Neural progenitor cell (in vitro differentiated cells): Measurements from ENCODE around the gene RPS6KA2. TPM values are rescaled to one million over a fixed set of nuclear protein-coding genes. Genes with fewer than 3 reads are reported as not detected.

ENCODE experiments used
- DNase-seq: peaks from one replicate; pipeline ENCODE4 v3.0.0-alpha.2; 2016; ENCODE audit warnings: low spot score
- H2AFZ ChIP-seq: fragments of 200-600 bp; sonication (generic); replicated peaks from 2 replicates; pipeline ENCODE4 v1.6.1; 2016; ENCODE audit warnings: antibody characterized with exemption
- H3F3A ChIP-seq: fragments of 200-600 bp; sonication (generic); 2 replicates; pipeline ENCODE4 v1.6.1; 2016; ENCODE audit warnings: antibody characterized with exemption, low read depth
- H3K27ac ChIP-seq: fragments of 200-600 bp; sonication (generic); 2 replicates; pipeline ENCODE4 v1.5.1; 2016; ENCODE audit warnings: mild to moderate bottlenecking
- H3K27me3 ChIP-seq: fragments of 200-600 bp; sonication (generic); 2 replicates; pipeline ENCODE4 v1.6.1; 2016; ENCODE audit warnings: mild to moderate bottlenecking, moderate library complexity
- H3K36me3 ChIP-seq: fragments of 200-600 bp; sonication (generic); 2 replicates; pipeline ENCODE4 v1.5.1; 2016
- H3K4me1 ChIP-seq: fragments of 200-600 bp; sonication (generic); 2 replicates; pipeline ENCODE4 v1.6.1; 2016; ENCODE audit warnings: mixed run types
- H3K4me2 ChIP-seq: fragments of 200-600 bp; sonication (generic); 2 replicates; pipeline ENCODE4 v1.6.1; 2016
- H3K4me3 ChIP-seq: fragments of 200-600 bp; sonication (generic); 2 replicates; pipeline ENCODE4 v1.5.1; 2016
- H3K79me2 ChIP-seq: fragments of 200-600 bp; sonication (generic); 2 replicates; pipeline ENCODE4 v1.6.1; 2016; ENCODE audit warnings: low read depth
- H3K9ac ChIP-seq: fragments of 200-600 bp; sonication (generic); 2 replicates; pipeline ENCODE4 v1.6.1; 2016
- H3K9me3 ChIP-seq: fragments of 200-600 bp; sonication (generic); 2 replicates; pipeline ENCODE4 v1.5.1; 2016; ENCODE audit warnings: low read depth
- H4K20me1 ChIP-seq: fragments of 200-600 bp; sonication (generic); 2 replicates; pipeline ENCODE4 v1.6.1; 2016; ENCODE audit warnings: low read depth
- H3K27ac Mint-ChIP-seq: 3 replicates; pipeline ENCODE4 v1.8.0; 2021; ENCODE audit warnings: mixed read lengths
- H3K27me3 Mint-ChIP-seq: 2 replicates; pipeline ENCODE4 v1.8.0; 2022; ENCODE audit warnings: low read depth, mild to moderate bottlenecking, inconsistent platforms, moderate library complexity, mixed read lengths; ENCODE audit not compliant: insufficient read depth
- H3K36me3 Mint-ChIP-seq: 3 replicates; pipeline ENCODE4 v1.8.0; 2021; ENCODE audit warnings: mixed read lengths
- H3K4me1 Mint-ChIP-seq: 3 replicates; pipeline ENCODE4 v1.8.0; 2021; ENCODE audit warnings: mixed read lengths
- H3K4me3 Mint-ChIP-seq: 3 replicates; pipeline ENCODE4 v1.8.0; 2021; ENCODE audit warnings: mild to moderate bottlenecking, moderate library complexity, mixed read lengths
- H3K9me3 Mint-ChIP-seq: 3 replicates; pipeline ENCODE4 v1.8.0; 2020; ENCODE audit warnings: mixed read lengths
- CTCF ChIP-seq: fragments of 200-600 bp; sonication (generic); IDR thresholded peaks from 2 replicates; pipeline ENCODE4 v1.5.1; 2017; ENCODE audit warnings: antibody characterized with exemption, mild to moderate bottlenecking
- EZH2 ChIP-seq: fragments of 200-600 bp; sonication (generic); IDR thresholded peaks from 2 replicates; pipeline ENCODE4 v1.6.1; 2017; ENCODE audit warnings: antibody characterized with exemption, mild to moderate bottlenecking, moderate library complexity
- EZH2phosphoT487 ChIP-seq: fragments of 200-600 bp; sonication (generic); IDR thresholded peaks from 2 replicates; pipeline ENCODE4 v1.6.1; 2017; ENCODE audit warnings: antibody characterized with exemption
- total RNA-seq: library from RNA; depleted of rRNA; stranded (reverse); fragments of >200 nt; gene quantifications from 2 replicates; pipeline ENCODE4 v1.2.3, GENCODE V29; 2015; ENCODE audit warnings: low replicate concordance

Gene RPS6KA2
- total RNA-seq, 1 donor from 2014 or later = 8.2 TPM

GRCh38 chr6:166613027-166613426 is 14.0 kb downstream of the RPS6KA2 start:
- Mint-ChIP-seq H3K4me1 (peaks cover 41% of the 10 kb centered on the region), H3K4me3 (no peak overlapping the region), H3K27ac (peak overlapping the region; percentile 40), H3K9me3 (no peaks in the 10 kb centered on the region), H3K36me3 (peaks cover 13% of the 10 kb centered on the region), H3K27me3 (peaks cover 4% of the 10 kb centered on the region)
- DNase-seq = no peak
- H2AFZ ChIP-seq = no peak overlapping the region
- H3K9ac ChIP-seq = no peak overlapping the region
- H3K27ac ChIP-seq = no peak overlapping the region
- H3F3A ChIP-seq = no peaks in the 10 kb centered on the region
- peaks cover 16% of the 10 kb centered on the region for H3K4me1 ChIP-seq
- H3K4me2 ChIP-seq = no peak overlapping the region
- H3K9me3 ChIP-seq = no peaks in the 10 kb centered on the region
- H3K4me3 ChIP-seq = no peak overlapping the region
- peaks cover 18% of the 10 kb centered on the region for H3K79me2 ChIP-seq
- peaks cover 12% of the 10 kb centered on the region for H4K20me1 ChIP-seq
- H3K36me3 ChIP-seq = no peaks in the 10 kb centered on the region
- H3K27me3 ChIP-seq = no peaks in the 10 kb centered on the region
- no peak for TF ChIP-seq EZH2
- no peak for TF ChIP-seq CTCF
- no peak for TF ChIP-seq EZH2phosphoT487

- Mint-ChIP-seq H3K36me3 (peaks cover 10% of the 10 kb centered on the region), H3K4me1 (peaks cover 41% of the 10 kb centered on the region), H3K27ac (peak overlapping the region; percentile 40), H3K4me3 (no peak overlapping the region), H3K9me3 (no peaks in the 10 kb centered on the region), H3K27me3 (peaks cover 4% of the 10 kb centered on the region)
- no peak for DNase-seq
- Histone ChIP-seq H3K27me3 (no peaks in the 10 kb centered on the region), H3K27ac (no peak overlapping the region), H3K4me1 (peaks cover 16% of the 10 kb centered on the region), H3K9ac (no peak overlapping the region), H3K4me3 (no peak overlapping the region), H3K9me3 (no peaks in the 10 kb centered on the region), H3K79me2 (peaks cover 18% of the 10 kb centered on the region), H3K4me2 (no peak overlapping the region), H3F3A (no peaks in the 10 kb centered on the region), H2AFZ (no peak overlapping the region), H3K36me3 (no peaks in the 10 kb centered on the region), H4K20me1 (peaks cover 12% of the 10 kb centered on the region)
- TF ChIP-seq EZH2phosphoT487 = no peak
- no peak for TF ChIP-seq CTCF
- no peak for TF ChIP-seq EZH2
These were observed 14.6 kb downstream of the RPS6KA2 start for GRCh38 chr6:166612471-166612881.

- H3K79me2 ChIP-seq = peaks cover 11% of the 10 kb centered on the region
- peaks cover 41% of the 10 kb centered on the region for H3K4me1 Mint-ChIP-seq
These were observed 15.4 kb downstream of the RPS6KA2 start for GRCh38 chr6:166611631-166612030.

More at GRCh38 chr6:166611631-166612030, 15.4 kb downstream of the RPS6KA2 start:
- Histone ChIP-seq H3F3A (no peaks in the 10 kb centered on the region), H2AFZ (no peak overlapping the region), H3K4me3 (no peak overlapping the region), H3K27ac (no peak overlapping the region), H3K4me1 (peaks cover 16% of the 10 kb centered on the region), H4K20me1 (peaks cover 12% of the 10 kb centered on the region), H3K27me3 (no peaks in the 10 kb centered on the region), H3K36me3 (no peaks in the 10 kb centered on the region), H3K4me2 (no peak overlapping the region), H3K9me3 (no peaks in the 10 kb centered on the region), H3K9ac (no peak overlapping the region)
- Mint-ChIP-seq H3K27me3 (peaks cover 4% of the 10 kb centered on the region), H3K36me3 (peaks cover 7% of the 10 kb centered on the region), H3K27ac (no peak overlapping the region), H3K4me3 (no peak overlapping the region), H3K9me3 (no peaks in the 10 kb centered on the region)
- TF ChIP-seq EZH2phosphoT487 = no peak
- no peak for TF ChIP-seq CTCF
- TF ChIP-seq EZH2 = no peak
- no peak for DNase-seq
